ENCODE measurements around the gene GNAO1.
A peak's percentile ranks its signal among the peaks of the same experiment; 100 is the strongest.
"Not testable (repeated sequence)": the region's sequence is repeated elsewhere in the genome, so short reads cannot be mapped to it uniquely, and the experiment has no call there.

The GNAO1 gene

DNA sequence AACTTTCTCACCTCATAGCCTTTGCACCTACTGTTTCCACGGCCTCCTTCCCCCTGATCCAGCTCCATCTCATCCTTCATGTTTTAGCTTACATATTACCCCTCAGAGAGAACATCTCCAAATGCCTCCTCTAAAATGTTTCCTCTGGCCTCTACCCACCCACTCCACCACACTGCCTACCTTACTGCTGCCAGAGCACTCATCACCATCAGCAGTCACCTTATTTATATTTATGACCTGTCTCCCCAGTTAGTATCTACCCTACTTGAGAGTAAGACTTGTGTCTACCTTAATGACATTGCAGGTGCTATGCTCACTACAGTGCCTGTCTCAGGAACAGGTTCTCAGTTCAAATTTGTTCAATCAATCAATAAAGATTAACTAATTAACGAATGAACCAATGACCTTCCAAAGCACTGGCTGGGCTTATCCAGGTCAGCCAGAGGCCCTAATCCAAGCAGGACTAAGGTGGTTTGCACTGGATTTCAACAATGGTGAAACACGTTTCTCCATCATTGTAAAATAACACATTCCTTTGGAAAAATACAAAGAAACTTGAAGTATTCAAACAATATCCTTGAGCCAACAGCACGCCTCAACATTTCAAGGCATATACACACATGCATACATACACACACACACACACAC lies 192.9 kb downstream of the GNAO1 start:
- in situ Hi-C loops (cut with HindIII; ENCODE audit: low pct_ligation_motif_present, low pct_unique_long_range_greater_than_20kb, low sequenced_read_pairs): no loop called here

DNA sequence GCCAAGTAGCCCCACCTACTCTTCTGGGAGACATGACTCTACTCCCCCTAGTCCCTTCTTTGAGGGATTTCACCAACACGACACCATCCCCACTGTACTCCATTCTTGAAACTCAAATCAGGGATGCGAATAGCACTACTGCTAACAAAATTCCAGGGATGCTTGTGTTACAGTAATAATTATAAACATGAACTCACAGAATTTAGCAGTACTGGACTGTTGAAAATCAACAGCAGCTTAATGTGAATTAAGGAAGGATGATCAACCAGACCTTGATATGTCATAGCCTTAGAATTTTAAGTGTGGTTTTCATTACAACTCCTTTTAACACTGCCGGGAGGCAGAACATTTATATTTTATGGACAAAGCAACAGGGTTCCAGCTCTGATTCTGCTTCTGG lies 196.1 kb downstream of the GNAO1 start:
- in situ Hi-C loops (cut with HindIII; ENCODE audit: low pct_ligation_motif_present, low pct_unique_long_range_greater_than_20kb, low sequenced_read_pairs): no loop called here
- no peak for DNase-seq

More for the DNA sequence above, 192.9 kb downstream of the GNAO1 start:
- no peak for DNase-seq

DNA sequence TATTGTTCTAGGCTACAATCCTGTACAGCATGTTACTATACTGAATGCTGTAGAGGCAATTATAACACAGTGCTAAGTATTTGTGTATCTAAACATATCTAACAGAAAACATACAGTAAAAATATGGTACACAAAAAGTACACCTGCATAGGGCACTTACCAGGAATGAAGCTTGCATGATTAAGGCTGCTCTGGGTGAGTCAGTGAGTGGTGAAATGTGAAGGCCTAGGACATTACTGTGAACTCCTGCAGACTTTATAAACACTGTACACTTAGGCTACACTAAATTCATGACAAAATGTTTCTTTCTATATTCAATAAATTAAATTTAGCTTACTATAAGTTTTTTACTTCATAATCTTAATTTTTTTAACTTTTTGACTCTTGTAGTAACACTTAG lies 196.9 kb downstream of the GNAO1 start:
- in situ Hi-C loops (cut with HindIII; ENCODE audit: low pct_ligation_motif_present, low pct_unique_long_range_greater_than_20kb, low sequenced_read_pairs): no loop called here
- no peak for DNase-seq

DNA sequence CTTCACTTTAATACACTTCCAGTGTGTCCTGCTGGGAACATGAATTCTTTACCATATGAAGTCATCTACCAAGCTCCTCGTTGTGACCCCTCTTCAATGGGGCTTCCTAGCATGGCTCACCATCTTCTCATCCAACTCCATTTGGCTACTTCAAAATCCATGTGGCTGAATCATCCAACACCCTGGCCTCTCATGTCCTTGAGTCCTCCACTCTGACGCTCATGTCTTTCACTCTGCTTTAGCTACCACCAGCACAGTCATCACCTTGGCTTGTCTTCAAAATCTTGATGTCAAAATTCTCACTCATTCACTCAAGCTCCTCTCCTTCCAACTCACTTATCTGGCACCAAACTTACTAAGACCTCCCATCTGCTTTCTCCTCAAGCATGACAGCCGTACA lies 198.3 kb downstream of the GNAO1 start:
- in situ Hi-C loops (cut with HindIII; ENCODE audit: low pct_ligation_motif_present, low pct_unique_long_range_greater_than_20kb, low sequenced_read_pairs): no loop called here
- peak; percentile 58 for DNase-seq

DNA sequence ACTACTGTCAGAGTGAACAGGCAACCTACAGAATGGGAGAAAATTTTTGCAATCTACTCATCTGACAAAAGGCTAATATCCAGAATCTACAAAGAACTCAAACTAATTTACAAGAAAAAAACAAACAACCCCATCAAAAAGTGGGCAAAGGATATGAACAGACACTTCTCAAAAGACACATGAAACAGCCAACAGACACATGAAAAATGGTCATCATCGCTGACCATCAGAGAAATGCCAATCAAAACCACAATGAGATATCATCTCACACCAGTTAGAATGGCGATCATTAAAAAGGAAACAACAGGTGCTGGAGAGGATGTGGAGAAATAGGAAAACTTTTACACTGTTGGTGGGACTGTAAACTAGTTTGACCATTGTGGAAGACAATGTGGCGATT lies 205.4 kb downstream of the GNAO1 start:
- in situ Hi-C loops (cut with HindIII; ENCODE audit: low pct_ligation_motif_present, low pct_unique_long_range_greater_than_20kb, low sequenced_read_pairs): not testable (repeated sequence)

DNA sequence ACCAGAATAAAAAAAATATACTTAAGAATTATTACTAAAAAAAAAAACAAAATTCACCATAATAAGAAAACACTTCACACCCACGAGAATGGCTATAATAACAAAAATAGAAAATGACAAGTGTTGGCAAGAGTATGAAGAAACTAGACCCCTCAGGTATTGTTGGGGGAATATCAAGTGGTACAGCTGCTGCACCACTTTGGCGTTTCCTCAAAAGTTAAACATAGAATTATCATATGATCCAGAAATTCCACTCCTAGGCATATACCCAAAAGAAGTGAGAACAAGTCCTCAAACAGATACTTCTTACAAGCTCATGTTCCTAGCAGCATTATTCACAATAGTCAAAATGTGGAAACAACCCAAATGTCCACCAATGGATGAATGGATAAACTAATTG lies 207.8 kb downstream of the GNAO1 start:
- in situ Hi-C loops (cut with HindIII; ENCODE audit: low pct_ligation_motif_present, low pct_unique_long_range_greater_than_20kb, low sequenced_read_pairs): no loop called here
- no peak for DNase-seq

More for the DNA sequence above, 205.4 kb downstream of the GNAO1 start:
- DNase-seq: not testable (repeated sequence)

DNA sequence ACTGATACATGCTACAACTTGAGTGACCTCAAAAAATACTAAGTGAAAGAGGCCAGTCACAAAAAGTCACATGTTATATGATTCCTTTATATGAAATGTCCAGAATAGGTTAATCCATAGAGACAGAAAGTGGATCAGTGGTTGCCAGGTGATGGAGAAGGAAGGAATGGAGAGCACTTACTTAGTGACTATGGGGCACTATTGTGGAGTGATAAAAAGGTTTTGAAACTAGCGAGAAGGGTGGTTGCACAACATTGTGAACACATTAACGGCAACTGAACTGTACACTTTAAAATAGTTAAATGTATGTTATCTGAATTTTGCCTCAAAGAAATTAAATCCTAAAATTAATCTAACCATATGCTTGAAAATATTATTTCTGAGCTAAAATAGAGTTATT lies 208.2 kb downstream of the GNAO1 start:
- DNase-seq: no peak
- in situ Hi-C loops (cut with HindIII; ENCODE audit: low pct_ligation_motif_present, low pct_unique_long_range_greater_than_20kb, low sequenced_read_pairs): no loop called here

DNA sequence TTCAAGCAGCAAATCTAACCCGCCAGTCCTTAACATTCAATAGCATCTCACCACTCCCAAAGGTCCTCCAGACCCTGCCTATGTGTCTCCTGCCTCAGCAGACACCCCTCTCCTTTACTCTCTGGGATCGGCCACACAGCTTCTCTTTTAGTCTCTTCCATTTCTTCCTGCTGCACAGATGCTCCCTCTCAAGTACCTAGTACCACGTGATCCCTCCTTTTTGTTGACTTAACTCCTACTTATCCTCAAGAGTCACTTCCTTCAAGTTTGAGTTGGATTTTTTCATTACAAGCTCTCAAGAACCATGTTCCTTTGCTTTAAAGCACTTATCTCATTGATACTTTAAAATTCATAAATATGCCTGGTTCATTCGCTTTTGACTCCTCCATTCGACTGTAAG lies 209.2 kb downstream of the GNAO1 start:
- in situ Hi-C loops (cut with HindIII; ENCODE audit: low pct_ligation_motif_present, low pct_unique_long_range_greater_than_20kb, low sequenced_read_pairs): no loop called here
- DNase-seq: no peak

DNA sequence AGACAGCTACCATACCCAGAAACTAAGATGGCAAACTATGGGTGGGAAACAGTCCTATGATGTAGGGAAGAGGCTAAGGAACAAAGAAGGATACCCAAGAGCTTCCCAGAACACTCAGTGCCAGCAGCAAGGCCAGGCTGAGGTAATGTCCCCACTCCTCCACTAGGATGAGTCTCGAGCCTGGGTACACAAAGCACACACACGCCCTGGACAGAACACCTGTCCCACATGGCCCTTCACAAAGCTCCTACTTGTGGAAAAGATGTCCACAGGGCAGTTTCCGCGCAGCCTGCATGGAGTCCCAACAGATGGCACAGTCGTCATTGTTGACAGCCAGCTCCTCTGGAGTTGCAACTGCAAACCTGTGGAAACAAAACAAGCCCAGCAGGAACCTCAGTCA lies 210.2 kb downstream of the GNAO1 start:
- peak; percentile 36 for DNase-seq
- in situ Hi-C loops (cut with HindIII; ENCODE audit: low pct_ligation_motif_present, low pct_unique_long_range_greater_than_20kb, low sequenced_read_pairs): no loop called here

DNA sequence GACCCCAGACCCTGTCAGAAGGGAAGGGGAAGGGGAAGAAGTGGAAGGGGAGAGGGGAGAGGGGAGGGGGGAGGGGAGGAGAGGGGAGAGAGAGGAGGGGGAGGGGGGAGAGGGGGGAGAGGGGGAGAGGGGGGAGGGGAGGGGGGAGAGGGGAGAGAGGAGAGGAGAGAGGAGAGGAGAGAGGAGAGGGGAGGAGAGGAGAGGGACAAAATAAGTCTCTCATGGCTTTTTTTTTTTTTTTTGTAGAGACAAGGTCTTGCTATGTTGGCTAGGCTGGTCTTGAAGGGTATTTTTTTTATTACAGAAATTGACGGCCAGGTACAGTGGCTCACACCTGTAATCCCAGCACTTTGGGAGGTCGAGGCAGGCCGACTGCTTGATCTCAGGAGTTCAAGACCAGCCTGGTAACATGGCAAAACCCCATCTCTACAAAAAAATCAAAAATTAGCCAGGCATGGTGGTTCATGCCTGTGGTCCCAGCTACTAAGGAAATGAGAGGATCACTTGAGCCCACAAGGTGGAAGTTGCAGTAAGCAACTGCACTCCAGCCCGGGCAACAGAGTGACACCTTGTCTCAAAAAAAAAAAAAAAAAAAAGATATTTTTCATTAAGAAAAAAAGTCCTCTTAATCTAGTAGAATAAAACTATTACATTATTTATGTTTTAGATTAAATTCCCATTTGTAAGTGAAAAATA lies 214.8 kb downstream of the GNAO1 start:
- DNase-seq: no peak
- in situ Hi-C loops (cut with HindIII; ENCODE audit: low pct_ligation_motif_present, low pct_unique_long_range_greater_than_20kb, low sequenced_read_pairs): no loop called here

All from ACHN (cell line).